ENCODE data around the gene CMSS1.

DNA sequence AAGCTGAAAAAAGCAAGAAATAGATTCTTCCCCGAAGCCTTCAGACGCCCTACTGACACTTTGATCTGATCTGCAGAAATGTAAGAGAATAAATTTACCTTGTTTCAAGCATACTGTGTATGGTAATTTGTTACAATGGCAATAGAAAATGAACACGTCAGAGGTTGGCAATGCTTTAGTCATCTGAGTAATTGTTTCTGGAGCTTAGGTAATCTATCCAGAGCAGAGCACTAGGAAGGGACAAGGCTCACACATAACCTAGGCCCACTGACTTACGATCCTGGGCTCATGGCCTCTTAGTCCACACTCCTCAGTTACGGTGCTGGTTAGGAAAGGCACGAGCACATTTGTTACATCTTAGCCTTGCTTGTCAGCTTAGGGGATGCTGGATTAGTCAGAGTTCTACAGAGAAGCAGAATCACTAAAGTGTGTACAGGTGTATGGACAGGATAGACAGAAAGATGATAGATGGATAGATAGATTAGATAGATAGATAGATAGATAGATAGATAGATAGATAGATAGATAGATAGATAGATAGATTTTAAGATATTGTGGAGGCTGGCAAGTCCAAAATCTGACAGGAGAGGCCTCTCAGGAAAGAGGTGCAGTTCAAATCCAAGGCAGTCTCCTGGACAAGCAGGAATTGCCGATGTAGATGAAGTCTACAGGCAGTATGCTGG lies 396.4 kb downstream of the CMSS1 start:
- TF ChIP-seq, protein P1, sequence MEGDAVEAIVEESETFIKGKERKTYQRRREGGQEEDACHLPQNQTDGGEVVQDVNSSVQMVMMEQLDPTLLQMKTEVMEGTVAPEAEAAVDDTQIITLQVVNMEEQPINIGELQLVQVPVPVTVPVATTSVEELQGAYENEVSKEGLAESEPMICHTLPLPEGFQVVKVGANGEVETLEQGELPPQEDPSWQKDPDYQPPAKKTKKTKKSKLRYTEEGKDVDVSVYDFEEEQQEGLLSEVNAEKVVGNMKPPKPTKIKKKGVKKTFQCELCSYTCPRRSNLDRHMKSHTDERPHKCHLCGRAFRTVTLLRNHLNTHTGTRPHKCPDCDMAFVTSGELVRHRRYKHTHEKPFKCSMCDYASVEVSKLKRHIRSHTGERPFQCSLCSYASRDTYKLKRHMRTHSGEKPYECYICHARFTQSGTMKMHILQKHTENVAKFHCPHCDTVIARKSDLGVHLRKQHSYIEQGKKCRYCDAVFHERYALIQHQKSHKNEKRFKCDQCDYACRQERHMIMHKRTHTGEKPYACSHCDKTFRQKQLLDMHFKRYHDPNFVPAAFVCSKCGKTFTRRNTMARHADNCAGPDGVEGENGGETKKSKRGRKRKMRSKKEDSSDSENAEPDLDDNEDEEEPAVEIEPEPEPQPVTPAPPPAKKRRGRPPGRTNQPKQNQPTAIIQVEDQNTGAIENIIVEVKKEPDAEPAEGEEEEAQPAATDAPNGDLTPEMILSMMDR (IDR thresholded peaks at IDR 0.05), result no peak
- TF ChIP-seq EP300 (IDR thresholded peaks at IDR 0.05; ENCODE audit: low read depth) (no peak), POLR2A (IDR thresholded peaks at IDR 0.05) (no peak), POLR2AphosphoS5 (IDR thresholded peaks at IDR 0.05) (no peak)
